ENCODE data around the gene NT5C1B.
"Not testable (repeated sequence)": the region's sequence is repeated elsewhere in the genome, so short reads cannot be mapped to it uniquely, and the experiment has no call there.

The NT5C1B gene

DNA sequence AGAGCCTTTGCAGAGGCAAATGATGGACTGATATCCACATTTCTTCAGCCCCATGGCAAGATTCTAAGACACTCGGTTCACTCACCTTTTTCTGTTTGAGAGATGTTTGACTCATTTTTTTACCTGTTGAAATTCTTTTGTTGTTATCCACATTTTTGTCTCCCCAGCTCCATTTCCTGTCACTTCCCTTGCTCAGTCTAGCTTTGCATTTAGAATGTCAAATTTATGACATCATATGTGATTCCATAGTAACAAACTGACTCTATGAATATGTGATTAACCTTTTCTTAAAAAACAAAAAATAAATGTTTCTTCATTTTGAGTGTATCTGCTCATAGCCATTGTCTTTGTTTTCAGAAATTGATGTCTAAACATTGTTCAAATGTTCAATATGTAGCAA is at the start of gene NT5C1B:
Gene NT5C1B (minus strand): TSS at position 216 of the 400 bp plus-strand sequence. CDS start 101 bp downstream, at position 115.
- DNase-seq: no peak

- no peak for DNase-seq
Observed at GRCh38 chr2:18637196-18637595, 47.8 kb upstream of the NT5C1B start.

- not testable (repeated sequence) for DNase-seq
Observed at GRCh38 chr2:18632699-18633098, 43.3 kb upstream of the NT5C1B start.

GRCh38 chr2:18630941-18631340 is 41.6 kb upstream of the NT5C1B start:
- DNase-seq: no peak

- DNase-seq: no peak
Observed at GRCh38 chr2:18630541-18630940, 41.2 kb upstream of the NT5C1B start.

- DNase-seq: no peak
Observed at GRCh38 chr2:18630101-18630500, 40.7 kb upstream of the NT5C1B start.

- no peak for DNase-seq
Observed at GRCh38 chr2:18626958-18627650, 37.7 kb upstream of the NT5C1B start.

DNA sequence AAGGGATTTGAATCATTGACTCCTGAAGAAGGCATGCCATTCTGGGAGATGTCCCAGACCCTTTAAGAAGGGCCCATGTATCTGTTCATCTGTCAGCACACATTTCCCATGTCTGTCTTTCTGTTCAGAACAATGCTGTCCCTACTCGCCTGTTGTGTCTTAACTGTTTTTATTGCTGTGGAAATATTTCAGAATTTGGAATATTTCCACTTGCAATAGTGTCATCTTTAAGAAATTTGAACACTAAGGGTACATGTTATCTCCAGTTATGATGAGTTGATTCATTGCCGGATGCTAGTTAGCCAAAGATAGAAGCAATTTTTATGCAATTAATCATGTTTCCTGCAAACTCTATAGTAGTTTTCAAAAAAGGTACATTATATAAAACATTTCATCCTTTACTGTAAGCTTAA is 36.9 kb upstream of the NT5C1B start:
- no peak for DNase-seq

- DNase-seq: no peak
Observed at GRCh38 chr2:18625563-18625962, 36.2 kb upstream of the NT5C1B start.

DNA sequence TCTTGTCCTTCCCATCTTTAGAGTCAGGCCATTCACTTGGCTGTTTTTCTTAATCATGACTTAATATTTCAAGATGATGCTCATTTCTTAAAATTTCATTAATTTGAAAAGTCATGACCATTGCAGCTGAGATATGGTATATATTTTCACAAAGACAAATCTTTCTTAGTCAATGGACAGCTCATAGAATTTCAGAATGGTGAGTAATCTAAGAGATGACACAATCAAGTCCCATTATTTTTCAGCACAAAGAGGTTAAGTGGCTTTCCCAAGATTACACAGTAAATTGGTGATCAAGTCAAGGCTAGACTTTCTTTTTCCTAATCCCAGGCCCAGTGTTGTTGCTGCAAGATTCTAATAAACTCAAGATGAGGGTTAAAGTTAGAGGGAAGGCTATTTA is 34.4 kb upstream of the NT5C1B start:
- DNase-seq: no peak

DNA sequence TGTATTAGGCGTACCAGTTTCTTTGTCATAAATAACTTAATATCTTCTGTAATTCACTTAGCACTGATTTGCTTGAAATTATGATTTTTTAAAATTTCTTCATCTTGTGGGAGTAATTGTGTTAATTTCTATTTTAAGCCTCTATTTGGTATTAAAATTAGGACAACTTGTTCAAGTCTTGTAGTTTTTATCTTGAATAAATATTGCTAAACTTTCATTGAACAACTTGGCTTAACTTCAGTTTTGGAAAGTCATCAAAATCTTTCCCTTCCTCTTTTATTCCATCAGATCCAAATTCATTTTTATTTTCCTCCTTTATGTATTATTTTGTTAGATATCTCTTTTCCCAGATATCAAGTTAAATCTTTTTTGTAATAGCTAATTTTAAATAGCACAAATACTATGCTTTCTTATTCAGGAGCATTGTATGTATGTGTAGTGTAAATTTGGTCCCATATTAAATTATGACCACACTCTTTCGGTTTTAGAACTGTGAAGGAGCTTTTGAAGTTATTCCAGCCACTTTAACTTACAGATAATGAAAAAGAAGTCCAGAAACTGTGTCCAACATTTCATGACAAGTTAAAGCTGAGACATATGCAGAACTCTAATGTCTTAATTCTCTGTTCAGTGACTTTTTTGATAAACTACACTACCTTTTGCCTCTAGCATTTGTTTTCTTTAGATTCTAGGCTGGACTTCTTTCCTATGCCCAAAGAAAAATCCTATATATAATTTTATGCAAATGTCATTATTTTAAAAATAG is 31.7 kb upstream of the NT5C1B start:
- no peak for DNase-seq

GRCh38 chr2:18619091-18619490 is 29.7 kb upstream of the NT5C1B start:
- no peak for DNase-seq

- DNase-seq: no peak
Observed at GRCh38 chr2:18614041-18614440, 24.7 kb upstream of the NT5C1B start.

- DNase-seq: no peak
Observed at GRCh38 chr2:18612133-18612532, 22.8 kb upstream of the NT5C1B start.

DNA sequence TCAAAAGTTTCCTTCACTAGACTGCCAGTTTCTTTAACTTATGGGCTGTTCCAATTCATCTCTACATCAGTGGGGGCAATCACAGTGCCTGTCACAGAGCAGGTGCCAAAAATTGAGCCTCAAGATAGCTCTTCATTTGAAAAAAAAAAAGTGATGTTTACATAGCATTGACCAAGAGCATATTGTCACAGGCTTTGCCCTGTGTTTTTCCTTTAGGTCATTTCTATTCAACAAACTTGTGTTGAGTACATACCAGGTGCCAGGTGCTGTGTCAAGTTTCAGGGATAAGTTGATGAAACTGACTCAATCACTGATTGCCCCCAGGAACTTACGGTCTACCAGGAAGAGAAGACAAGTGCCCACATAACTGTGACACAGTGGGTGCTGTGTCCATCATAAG is 22.2 kb upstream of the NT5C1B start:
- no peak for DNase-seq

GRCh38 chr2:18611184-18611583 is 21.8 kb upstream of the NT5C1B start:
- DNase-seq: no peak

DNA sequence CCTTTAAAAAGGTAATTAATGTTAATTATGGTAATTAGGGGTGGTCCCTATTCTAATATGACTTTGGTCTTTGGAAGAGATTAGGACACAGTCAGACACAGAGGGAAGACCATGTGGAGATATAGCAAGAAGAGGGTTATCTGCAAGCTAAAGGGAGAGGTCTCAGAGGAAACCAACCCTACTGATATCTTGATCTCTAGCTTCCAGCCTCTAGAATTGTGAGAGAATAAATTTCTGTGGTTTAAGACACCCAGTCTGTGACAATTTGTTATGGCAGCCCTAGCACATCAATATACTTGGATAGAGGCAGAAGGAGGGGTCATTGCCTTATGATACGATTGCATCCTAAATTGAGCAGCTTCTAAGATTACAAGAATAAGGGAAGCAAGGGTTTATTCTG is 21.3 kb upstream of the NT5C1B start:
- no peak for DNase-seq

- no peak for DNase-seq
Observed at GRCh38 chr2:18610090-18610489, 20.7 kb upstream of the NT5C1B start.

GRCh38 chr2:18605115-18605514 is 15.7 kb upstream of the NT5C1B start:
- DNase-seq: no peak

DNA sequence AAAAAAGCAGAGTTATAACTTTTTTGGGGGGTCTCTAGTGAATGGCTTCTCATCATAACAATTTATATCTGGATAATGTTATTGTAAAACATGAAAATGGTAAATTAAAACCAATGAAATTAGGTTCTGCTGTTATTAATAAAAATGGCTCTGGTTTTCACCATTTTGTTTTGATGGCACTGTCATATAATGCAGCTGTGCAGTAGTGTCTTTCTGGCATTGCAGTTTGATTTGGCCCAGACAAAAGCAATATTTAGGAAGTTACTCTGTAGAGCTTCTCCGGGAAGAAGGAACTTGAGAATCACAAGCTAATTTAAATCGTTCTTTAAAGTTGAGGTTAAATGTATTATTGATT is 15.1 kb upstream of the NT5C1B start:
- DNase-seq: no peak

DNA sequence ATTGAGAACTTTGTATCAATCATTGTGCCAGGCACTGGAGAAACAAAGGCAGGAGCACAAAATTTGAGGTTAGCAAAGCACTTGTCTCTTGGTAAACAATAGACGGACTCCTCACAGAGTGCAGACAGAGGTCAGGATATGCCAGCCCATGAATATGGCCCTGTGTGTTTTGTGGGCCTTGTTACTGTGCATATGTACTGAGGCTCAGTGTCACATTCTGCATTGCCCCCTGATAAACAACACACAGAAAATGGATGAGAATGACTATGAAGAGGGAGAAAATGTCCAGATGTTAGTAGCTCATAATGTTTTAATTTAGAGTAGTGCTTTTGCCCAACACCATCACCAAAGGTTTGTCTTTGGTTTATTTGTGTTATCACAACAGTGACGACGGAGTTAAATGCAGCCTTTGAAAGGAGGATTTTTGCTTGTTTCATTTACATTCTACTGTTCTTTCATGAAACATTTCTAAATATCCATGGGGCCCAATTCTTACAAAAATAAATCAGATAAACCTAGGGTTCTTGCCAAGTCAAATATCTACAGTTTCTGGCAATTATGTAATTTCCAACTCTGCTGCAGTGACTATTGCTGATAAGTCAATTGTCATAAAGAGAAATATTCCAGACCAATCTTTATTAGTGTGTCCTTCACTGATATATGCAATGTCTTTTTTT is 14.6 kb upstream of the NT5C1B start:
- DNase-seq: no peak

GRCh38 chr2:18602298-18602697 is 12.9 kb upstream of the NT5C1B start:
- DNase-seq: no peak

DNA sequence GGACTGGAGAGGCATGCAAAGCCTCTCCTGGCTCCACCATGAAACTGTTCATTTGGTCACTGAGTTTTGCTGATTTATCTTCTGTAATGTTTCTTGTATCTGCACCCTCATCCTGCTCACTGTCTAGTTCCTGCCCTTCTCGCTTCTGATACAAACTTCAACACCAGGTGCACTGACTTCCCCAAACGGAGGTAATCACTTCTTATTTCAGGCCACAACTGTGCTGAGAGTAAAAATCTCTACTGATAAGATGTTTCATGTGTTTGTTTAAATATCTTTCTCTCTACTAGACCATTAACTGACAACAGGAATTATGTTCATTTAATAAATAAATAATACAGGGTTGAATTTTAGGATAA is 10.9 kb upstream of the NT5C1B start:
- DNase-seq: no peak
